Measurements from ENCODE around the gene DOK4.

DNA sequence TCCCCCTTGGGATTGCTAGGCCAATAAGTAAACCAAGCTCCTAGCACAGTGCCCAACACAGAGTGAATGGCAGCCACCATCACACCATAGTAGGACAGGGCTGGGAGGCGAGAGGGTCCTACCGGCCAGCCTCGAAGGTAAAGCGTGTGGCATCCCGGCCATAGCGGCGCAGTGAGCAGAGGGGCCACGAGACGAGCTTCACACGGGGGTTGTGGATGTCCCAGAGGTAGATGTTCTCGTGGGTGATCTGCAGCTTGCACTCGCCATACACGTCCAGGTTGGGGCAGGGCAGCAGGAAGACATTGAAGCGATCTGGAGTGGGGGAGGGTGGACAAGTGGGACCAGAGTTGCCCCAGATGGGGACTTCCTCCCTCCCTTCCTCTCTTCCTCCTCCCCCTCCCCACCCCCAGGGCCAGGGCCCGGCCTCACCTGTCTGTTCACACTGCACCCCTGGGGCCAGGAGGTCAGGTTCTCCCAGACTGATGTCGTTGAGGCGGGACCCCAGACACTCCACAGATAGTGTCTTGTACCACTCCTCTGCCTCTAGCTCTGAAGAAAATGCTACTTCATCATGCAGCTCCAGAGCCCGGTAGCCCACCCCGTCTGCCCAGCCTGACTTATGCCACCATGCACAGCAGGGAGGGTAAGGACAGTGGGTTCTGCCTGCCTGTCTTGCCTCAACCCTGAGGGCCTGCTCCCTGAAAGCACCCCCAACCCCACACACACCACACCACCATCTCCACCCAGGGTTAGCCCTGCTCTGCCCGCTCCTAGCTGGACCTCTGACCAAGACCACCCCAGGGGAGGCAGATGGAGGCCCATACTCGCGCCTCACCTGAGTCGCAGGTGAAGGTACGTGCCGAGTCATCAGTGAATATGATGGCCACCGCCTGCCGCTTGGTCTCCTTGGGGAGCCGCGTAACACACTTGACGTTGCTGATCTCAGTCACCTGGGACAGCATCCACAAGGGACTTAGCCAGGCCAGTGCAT, 11.3 kb downstream of the DOK4 start:
- TF ChIP-seq, protein P1, sequence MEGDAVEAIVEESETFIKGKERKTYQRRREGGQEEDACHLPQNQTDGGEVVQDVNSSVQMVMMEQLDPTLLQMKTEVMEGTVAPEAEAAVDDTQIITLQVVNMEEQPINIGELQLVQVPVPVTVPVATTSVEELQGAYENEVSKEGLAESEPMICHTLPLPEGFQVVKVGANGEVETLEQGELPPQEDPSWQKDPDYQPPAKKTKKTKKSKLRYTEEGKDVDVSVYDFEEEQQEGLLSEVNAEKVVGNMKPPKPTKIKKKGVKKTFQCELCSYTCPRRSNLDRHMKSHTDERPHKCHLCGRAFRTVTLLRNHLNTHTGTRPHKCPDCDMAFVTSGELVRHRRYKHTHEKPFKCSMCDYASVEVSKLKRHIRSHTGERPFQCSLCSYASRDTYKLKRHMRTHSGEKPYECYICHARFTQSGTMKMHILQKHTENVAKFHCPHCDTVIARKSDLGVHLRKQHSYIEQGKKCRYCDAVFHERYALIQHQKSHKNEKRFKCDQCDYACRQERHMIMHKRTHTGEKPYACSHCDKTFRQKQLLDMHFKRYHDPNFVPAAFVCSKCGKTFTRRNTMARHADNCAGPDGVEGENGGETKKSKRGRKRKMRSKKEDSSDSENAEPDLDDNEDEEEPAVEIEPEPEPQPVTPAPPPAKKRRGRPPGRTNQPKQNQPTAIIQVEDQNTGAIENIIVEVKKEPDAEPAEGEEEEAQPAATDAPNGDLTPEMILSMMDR (IDR thresholded peaks at IDR 0.05): no peak
- TF ChIP-seq POLR2A (IDR thresholded peaks at IDR 0.05) (no peak), POLR2AphosphoS5 (IDR thresholded peaks at IDR 0.05) (no peak), EP300 (IDR thresholded peaks at IDR 0.05; ENCODE audit: low read depth) (no peak)

Data from transverse colon (tissue), 4 donors.